Measurements from ENCODE around the gene LEO1. TPM values are rescaled to one million over a fixed set of nuclear protein-coding genes. Genes with fewer than 3 reads are reported as not detected.
A peak's percentile ranks its signal among the peaks of the same experiment; 100 is the strongest.

Gene LEO1
- total and polyA plus RNA-seq, 2 of the 13 experiments (the other 11 are each of a cell fraction or from before 2014, with no cell fraction given): 17.0 to 60.3 TPM

- TF ChIP-seq ARID3A (IDR thresholded peaks at IDR 0.05; ENCODE audit: low read depth, low read length) (no peak), ATM (IDR thresholded peaks at IDR 0.05; ENCODE audit: borderline replicate concordance) (no peak), TBL1XR1 (IDR thresholded peaks at IDR 0.05; ENCODE audit: borderline replicate concordance, low read length, partially characterized antibody) (peak; percentile 56), HNRNPLL (IDR thresholded peaks at IDR 0.05; ENCODE audit: low read depth, low read length, poor library complexity, severe bottlenecking) (peak; percentile 50), AFF4 (CRISPR knock-in tag; IDR thresholded peaks at IDR 0.05) (peak; percentile 75; the same call in 1 of the 2 replicates), ZNF431 (CRISPR knock-in tag; IDR thresholded peaks at IDR 0.05; ENCODE audit: borderline replicate concordance, low read depth) (0 out of 2 replicates have a peak, but pooled peaks have one; percentile 41), SRSF1 (optimal IDR thresholded peaks at IDR 0.05; ENCODE audit: low read depth, low read length) (no peak), MXI1 (IDR thresholded peaks at IDR 0.05; ENCODE audit: borderline replicate concordance, low read depth, low read length) (peak; percentile 82; the same call in 2 of the 3 replicates), SP4 (CRISPR knock-in tag; IDR thresholded peaks at IDR 0.05) (peak; percentile 67; the same call in 1 of the 2 replicates), MTA1 (CRISPR knock-in tag; IDR thresholded peaks at IDR 0.05; ENCODE audit: borderline replicate concordance) (peak; percentile 70; the same call in 1 of the 2 replicates), ZBTB20 (CRISPR knock-in tag; IDR thresholded peaks at IDR 0.05; ENCODE audit: borderline replicate concordance, low read depth) (peak; percentile 49; the same call in 1 of the 2 replicates), ZC3H13 (CRISPR knock-in tag; IDR thresholded peaks at IDR 0.05) (peak; percentile 62; the same call in 1 of the 2 replicates), ZNF746 (CRISPR knock-in tag; IDR thresholded peaks at IDR 0.05) (peak; percentile 87), ZNF883 (CRISPR knock-in tag; IDR thresholded peaks at IDR 0.05; ENCODE audit: not compliant biosample characterization) (no peak)
Measured at GRCh38 chr15:52019394-52020220, 48.0 kb upstream of the LEO1 start (continued).

Measured in HepG2 (cell line).